SK-N-SH treated with all-trans-retinoic acid at 6 μM for 48 hours (cell line): ENCODE results near the gene ADGRB3.

ENCODE experiments used
- ARNTL ChIP-seq: fragments of 450-650 bp; formaldehyde crosslinking; IDR thresholded peaks from 2 replicates; pipeline ENCODE4 v1.5.0; 2020; ENCODE audit warnings: low read depth, mild to moderate bottlenecking, moderate library complexity, borderline replicate concordance
- CSDC2 ChIP-seq: fragments of 250-450 bp; sonication (Bioruptor Pico); IDR thresholded peaks from 2 replicates; pipeline ENCODE4 v1.5.0; 2020; ENCODE audit warnings: mild to moderate bottlenecking, moderate library complexity
- ESRRG ChIP-seq: fragments of 250-450 bp; sonication (Bioruptor Pico); IDR thresholded peaks from 2 replicates; pipeline ENCODE4 v1.6.1; 2021; ENCODE audit warnings: mild to moderate bottlenecking
- GLIS3 ChIP-seq: fragments of 250-450 bp; sonication (Bioruptor Pico); IDR thresholded peaks from 2 replicates; pipeline ENCODE4 v1.5.0; 2020; ENCODE audit warnings: mild to moderate bottlenecking, moderate library complexity
- ISL1 ChIP-seq: fragments of 250-450 bp; sonication (Bioruptor Pico); IDR thresholded peaks from 2 replicates; pipeline ENCODE4 v2.1.2; 2022; ENCODE audit warnings: mild to moderate bottlenecking, moderate library complexity
- TCF4 ChIP-seq: fragments of 250-450 bp; sonication (Bioruptor Pico); IDR thresholded peaks from 2 replicates; pipeline ENCODE4 v1.8.0; 2021; ENCODE audit warnings: mild to moderate bottlenecking, moderate library complexity, borderline replicate concordance
- ZC3H10 ChIP-seq: fragments of 250-450 bp; sonication (Bioruptor Pico); IDR thresholded peaks from 2 replicates; pipeline ENCODE4 v1.5.1; 2021; ENCODE audit warnings: mild to moderate bottlenecking, moderate library complexity
- ZFP3 ChIP-seq: fragments of 250-450 bp; sonication (Bioruptor Pico); IDR thresholded peaks from 2 replicates; pipeline ENCODE4 v1.5.0; 2020; ENCODE audit warnings: mild to moderate bottlenecking, moderate library complexity
- ZNF70 ChIP-seq: fragments of 450-650 bp; formaldehyde crosslinking; IDR thresholded peaks from 2 replicates; pipeline ENCODE4 v1.5.0; 2020; ENCODE audit warnings: mild to moderate bottlenecking, moderate library complexity
- TF ChIP-seq, protein P1 (sequence below): fragments of 250-450 bp; sonication (Bioruptor Pico); IDR thresholded peaks from 2 replicates; pipeline ENCODE4 v1.5.1; 2020; ENCODE audit warnings: low read depth, mild to moderate bottlenecking, moderate library complexity
- TF ChIP-seq, protein P2 (sequence below): fragments of 250-450 bp; sonication (Bioruptor Pico); IDR thresholded peaks from 2 replicates; pipeline ENCODE4 v1.8.0; 2020; ENCODE audit warnings: mild to moderate bottlenecking, moderate library complexity, borderline replicate concordance

DNA sequence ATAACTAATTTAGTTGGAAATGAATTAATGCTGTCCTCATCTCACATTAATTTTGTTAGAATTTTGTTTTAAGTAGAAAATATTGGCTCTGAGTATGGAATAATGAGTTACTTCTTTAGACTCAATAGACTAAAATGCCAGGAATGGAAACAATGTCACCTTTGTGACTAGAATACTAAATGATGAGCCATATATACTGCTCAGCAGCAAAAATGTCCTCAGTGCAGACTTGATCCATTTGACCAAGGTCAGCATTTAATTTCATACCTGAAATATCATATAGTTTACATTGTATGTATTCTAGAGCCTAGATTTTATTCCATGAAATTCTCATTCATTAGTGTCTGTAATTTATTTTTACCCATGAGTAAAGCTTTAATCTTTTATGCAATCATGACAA is 217.7 kb downstream of the ADGRB3 start:
- no peak for TF ChIP-seq ZNF70 (CRISPR knock-in tag)
- no peak for TF ChIP-seq CSDC2 (CRISPR knock-in tag)
- no peak for TF ChIP-seq GLIS3
- no peak for TF ChIP-seq TCF4
- TF ChIP-seq ARNTL, result no peak
- TF ChIP-seq ESRRG (CRISPR knock-in tag), result no peak
- no peak for TF ChIP-seq ZC3H10 (CRISPR knock-in tag)
- TF ChIP-seq, protein P1, sequence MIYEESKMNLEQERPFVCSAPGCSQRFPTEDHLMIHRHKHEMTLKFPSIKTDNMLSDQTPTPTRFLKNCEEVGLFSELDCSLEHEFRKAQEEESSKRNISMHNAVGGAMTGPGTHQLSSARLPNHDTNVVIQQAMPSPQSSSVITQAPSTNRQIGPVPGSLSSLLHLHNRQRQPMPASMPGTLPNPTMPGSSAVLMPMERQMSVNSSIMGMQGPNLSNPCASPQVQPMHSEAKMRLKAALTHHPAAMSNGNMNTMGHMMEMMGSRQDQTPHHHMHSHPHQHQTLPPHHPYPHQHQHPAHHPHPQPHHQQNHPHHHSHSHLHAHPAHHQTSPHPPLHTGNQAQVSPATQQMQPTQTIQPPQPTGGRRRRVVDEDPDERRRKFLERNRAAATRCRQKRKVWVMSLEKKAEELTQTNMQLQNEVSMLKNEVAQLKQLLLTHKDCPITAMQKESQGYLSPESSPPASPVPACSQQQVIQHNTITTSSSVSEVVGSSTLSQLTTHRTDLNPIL (CRISPR knock-in tag), result no peak
- TF ChIP-seq, protein P2, sequence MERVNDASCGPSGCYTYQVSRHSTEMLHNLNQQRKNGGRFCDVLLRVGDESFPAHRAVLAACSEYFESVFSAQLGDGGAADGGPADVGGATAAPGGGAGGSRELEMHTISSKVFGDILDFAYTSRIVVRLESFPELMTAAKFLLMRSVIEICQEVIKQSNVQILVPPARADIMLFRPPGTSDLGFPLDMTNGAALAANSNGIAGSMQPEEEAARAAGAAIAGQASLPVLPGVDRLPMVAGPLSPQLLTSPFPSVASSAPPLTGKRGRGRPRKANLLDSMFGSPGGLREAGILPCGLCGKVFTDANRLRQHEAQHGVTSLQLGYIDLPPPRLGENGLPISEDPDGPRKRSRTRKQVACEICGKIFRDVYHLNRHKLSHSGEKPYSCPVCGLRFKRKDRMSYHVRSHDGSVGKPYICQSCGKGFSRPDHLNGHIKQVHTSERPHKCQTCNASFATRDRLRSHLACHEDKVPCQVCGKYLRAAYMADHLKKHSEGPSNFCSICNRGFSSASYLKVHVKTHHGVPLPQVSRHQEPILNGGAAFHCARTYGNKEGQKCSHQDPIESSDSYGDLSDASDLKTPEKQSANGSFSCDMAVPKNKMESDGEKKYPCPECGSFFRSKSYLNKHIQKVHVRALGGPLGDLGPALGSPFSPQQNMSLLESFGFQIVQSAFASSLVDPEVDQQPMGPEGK (CRISPR knock-in tag), result no peak
- TF ChIP-seq ZFP3 (CRISPR knock-in tag), result no peak
- TF ChIP-seq ISL1, result peak; percentile 78
